HG03108 (cell line): ENCODE results near the gene GPR55.
A peak's percentile ranks its signal among the peaks of the same experiment; 100 is the strongest.

Experiments
- ATAC-seq: cut with Tn5 transposase; IDR thresholded peaks from one replicate; pipeline ENCODE4 v1.9.1; 2021; ENCODE audit warnings: moderate library complexity; ENCODE audit not compliant: unreplicated experiment

The GPR55 gene

GRCh38 chr2:230886206-230886605 is 38.8 kb downstream of the GPR55 start:
- ATAC-seq = no peak

GRCh38 chr2:230885463-230886130 is 39.4 kb downstream of the GPR55 start:
- ATAC-seq = no peak

DNA sequence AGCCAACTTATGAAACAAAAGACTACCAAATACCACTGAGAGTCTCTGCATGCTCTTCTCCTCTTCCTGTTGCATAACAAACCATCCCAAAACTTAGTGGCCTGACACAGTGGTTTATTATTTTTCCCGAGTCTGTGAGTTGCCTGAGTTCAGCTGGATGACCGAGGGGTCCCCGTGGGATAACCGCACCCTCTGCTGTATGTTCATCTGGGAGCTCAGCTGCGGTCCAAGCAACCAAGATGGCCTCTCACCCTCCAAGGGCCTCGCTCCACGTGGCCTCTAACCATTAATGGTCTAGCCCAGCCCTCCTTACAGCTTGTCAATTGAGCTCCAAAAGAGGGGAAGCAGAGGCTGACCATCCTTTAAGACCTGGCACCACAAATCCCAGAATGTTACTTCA is 43.2 kb downstream of the GPR55 start:
- ATAC-seq = no peak

DNA sequence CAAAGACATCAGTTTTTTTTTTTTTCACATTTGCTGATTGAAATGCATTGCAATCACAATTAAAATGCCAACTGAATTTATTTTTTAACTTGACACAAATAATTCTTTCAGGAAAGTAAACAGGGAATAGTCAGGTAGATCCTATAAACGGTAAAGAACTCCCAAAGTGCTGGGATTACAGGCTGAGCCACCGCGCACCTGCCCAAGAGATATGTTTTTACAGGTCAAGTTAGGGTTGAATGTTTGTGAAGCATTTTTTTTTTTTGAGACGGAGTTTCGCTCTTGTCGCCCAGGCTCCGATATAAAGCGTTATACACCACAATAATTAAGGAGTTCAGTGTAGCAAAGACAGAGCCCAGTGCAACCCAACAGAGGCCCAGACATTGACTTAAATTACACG is 45.2 kb downstream of the GPR55 start:
- ATAC-seq = no peak

DNA sequence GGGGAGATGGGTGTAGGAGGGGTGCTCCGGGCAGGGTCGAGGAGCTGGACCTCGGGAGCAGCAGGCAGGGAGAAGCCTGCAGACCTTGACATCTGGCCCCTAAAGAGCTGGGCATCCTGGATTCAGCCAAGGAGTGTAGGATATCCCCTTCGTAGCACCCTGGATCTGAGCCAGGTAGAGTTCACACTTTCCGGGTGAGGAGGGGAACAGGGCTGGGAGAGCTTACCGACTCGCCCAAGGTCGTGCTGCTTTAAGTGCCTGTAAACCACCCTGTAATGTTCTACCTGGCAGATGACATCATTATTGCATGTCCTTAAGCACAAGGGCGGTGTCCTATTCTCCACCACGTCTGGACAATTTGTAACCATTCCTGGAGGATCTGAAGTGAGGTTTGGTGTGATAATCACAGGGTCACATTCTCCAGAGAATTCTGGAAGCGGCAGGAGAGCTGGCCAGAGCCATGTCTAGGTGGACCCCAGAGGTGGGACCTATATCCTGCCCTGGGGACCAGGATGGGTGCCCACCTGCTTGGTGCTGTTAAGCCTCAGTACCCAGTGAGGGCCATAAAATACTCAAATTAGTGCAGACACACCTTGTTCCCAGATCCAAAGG is 45.7 kb downstream of the GPR55 start:
- no peak for ATAC-seq

DNA sequence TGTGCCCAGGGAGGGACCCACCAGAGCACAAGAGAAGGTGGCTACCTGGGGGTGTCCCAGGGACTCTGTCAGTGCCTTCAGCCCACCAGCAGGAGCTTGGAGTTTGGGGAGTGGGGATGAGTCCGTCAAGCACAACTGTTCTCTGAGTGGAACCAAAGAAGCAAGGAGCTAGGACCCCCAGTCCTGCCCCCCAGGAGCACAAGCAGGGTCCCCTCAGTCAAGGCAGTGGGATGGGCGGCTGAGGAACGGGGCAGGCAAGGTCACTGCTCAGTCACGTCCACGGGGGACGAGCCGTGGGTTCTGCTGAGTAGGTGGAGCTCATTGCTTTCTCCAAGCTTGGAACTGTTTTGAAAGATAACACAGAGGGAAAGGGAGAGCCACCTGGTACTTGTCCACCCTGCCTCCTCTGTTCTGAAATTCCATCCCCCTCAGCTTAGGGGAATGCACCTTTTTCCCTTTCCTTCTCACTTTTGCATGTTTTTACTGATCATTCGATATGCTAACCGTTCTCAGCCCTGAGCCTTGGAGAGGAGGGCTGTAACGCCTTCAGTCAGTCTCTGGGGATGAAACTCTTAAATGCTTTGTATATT is 46.3 kb downstream of the GPR55 start:
- ATAC-seq = no peak

- ATAC-seq = no peak
These were observed 47.1 kb downstream of the GPR55 start for GRCh38 chr2:230877759-230878598.

GRCh38 chr2:230877116-230877758 is 47.8 kb downstream of the GPR55 start:
- ATAC-seq = no peak

DNA sequence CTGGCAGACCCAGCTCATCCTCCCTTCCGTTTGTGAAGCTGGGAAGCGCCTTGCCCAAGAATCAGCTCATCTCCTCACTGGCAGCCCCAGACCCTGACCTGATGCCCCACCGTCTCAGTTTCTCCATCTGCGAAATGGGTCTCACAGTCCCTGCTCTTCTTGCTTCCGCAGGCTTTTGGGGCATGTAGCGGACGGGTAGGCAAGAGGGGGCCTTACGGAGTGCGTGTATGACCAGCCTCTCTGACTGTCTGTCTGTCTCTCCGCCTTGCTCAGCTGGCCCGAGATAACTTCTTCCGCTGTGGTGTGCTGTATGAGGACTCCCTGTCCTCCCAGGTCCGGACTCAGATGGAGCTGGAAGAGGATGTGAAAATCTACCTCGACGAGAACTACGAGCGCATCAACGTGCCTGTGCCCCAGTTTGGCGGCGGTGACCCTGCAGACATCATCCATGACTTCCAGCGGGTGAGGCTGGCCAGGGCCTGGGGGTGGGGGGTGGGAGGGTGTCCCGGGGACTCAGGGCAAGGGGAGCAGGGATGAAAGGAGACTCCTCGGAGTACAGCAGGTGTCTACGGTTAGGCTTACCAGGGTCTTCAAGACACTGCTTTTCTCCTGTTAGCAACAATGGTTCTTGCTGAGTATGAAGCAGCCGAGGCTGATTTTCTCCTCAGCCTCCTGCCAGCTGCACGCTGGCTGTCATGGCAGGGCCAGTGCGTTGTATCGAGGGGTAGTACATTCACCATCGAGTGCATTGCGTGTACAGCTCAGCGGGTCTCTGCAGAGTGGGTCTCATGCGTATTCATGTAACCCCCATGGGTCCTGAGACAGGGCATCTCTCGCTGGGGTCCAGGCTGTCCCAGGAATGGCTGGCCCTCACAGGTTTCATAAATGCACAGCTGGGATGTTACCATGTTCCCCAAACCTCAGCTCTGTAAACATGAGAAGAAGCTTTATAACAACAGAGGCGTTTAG is 49.4 kb downstream of the GPR55 start:
- no peak for ATAC-seq

DNA sequence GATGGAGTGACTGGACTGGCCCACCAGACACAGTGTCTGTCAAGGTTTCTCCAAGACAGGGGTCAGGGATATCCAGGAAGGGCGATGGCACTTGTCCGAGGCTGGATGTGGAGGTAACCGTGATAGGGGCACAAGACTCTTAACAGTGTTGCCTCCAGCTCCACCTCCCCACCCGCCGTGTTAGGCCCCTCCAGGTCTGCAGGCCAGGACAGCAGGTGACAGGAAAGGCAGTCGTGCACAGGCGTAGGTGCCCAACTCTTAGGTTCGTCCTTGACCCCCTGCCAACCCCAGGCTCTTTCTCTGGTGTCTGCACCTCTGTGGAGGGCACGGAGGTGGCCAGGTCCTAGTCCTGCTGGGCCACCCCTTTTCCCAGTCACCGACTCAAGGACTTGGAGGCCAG is 50.2 kb downstream of the GPR55 start:
- ATAC-seq = no peak

DNA sequence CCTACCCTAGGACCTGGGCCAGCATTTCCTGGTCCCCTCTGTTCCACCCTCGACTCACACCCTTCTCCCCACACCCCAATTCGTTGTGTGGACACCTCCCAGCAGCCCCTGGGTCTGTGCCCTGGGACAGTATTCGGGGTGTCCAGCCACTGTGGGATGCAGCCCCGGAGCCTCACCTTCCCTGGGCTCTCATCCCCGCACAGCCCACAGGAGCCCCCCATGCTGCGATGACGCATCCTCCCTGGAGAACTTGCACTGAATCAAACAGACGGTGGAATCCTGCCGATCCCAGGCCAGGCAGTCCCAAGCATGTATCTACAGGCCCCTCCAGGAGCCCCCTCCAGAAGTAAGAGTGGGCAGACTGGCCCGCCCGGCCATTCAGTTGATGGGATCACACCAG is 50.6 kb downstream of the GPR55 start:
- ATAC-seq = no peak

- peak; percentile 69 for ATAC-seq
These were observed 51.2 kb downstream of the GPR55 start for GRCh38 chr2:230873661-230874401.

- ATAC-seq = peak; percentile 54
These were observed 51.9 kb downstream of the GPR55 start for GRCh38 chr2:230872968-230873660.

DNA sequence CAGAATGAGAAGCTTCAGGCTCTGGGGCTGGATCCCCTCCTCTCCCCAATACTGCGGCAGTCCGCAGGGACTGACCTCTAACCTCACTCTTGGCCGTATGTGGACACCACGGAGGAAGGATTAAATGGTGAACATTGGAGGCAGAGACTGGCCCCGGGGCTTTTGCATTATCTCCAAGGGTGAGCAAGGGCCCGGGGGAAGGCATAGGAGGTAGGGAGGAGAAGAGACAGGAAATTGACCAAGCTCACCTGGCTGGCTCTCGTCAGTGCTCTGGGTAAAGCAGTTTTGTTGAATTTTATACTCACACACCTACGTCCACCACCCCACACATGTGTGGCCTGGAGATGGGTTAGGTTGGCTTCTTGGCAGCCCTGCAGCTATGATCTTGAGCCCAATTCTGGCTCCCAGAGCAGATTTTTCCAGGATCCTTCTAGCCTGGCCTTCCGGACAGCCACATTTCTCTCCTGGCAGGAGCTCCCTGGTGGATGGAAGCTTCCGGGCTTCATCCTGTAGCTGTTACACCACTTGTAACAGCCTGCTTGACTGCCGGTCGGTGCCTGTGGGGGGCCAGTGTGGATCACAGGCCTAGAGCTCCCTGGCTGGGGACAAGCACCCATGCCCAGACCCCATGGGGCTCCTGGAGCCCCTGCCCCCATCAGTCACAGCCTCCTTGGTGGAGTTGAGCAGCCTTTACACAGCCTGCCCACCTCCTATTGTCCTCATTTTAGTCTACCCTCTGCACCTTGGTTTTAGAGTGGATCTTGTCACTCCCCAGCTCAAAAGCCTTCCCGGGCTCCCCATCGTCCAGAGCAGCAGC is 52.7 kb downstream of the GPR55 start:
- ATAC-seq = no peak

DNA sequence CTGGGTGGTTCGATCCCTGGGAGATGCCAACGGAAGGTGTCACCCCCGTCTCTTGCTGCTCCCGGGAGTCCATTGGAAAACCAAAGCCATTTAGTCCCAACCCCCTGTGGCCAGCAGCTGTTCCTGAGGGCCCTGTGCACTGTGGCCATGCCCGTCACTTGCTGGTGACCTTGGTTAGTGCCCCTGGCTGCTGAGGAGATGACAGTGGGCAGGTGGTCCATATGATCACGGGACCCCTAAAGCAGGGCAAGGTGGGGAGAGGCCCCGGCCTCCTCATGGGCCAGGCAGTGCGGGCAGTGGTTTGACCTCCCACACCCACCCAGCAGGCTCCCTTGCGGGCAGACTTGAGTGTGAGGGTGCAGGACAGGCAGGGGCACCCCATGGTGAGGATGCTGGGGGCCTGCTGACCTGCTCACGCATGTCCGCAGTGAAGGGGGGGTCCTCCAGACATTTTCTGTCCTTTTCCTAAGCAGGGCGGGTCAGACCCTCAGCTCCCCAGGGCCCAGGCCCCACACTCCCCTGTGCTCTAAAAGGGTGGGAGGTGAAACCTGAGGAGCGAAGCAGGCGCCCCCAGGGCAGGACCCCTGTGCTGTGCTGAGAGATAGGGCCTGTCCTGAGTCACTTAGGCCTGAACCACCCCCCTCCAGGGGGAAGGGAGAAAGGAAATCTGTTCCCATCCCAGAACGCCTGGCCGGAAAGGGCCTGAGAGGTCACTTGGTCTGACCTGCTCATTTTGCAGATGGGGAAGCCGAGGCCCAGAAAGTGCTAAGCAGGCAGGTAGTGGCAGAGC is 53.5 kb downstream of the GPR55 start:
- no peak for ATAC-seq

DNA sequence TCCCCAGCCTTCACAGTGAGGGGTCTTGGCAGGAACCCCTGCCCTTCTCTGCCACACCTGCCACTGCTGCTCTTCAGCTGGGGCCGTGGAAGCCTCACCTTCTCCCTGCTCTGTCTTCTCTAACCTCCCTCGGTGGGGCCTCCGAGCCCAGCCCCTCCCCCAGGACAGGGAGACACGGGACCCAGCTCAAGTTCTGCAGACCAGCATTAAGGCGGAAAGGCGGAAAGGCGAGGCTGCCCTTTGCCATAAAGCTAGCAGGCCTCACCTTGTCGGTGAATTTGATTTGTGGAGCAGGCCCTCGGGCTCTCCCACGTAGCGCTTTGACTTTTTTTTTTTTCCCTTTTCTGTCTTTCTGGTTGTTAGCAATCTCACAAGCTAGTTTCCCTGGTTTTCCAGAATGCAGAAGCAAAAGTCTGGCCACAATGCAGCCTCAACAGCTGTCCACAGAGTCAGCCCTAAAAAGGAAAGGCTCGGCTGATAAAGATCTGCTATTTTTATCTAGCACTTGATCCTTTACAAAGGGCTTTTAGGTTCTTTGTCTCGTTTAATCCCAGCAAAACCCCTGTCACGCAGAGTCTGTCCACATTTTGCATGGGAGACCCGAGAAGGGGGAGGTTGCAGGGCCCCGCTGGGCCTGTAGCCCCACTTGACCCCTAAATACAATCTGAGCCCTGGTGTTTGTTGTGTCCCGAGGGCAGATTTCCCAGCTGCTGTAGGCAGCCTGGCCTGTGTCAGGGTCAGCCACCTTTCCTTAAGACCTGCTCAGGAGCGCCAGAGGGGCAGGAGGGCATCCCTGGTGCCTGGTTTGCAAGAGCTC is 54.3 kb downstream of the GPR55 start:
- no peak for ATAC-seq
